ENCODE measurements around the gene FBRS. TPM values are rescaled to one million over a fixed set of nuclear protein-coding genes. Genes with fewer than 3 reads are reported as not detected.

Gene FBRS
- total RNA-seq, 6 experiments from 2014 or later, result 13.0 to 26.2 (median 20.9) TPM

DNA sequence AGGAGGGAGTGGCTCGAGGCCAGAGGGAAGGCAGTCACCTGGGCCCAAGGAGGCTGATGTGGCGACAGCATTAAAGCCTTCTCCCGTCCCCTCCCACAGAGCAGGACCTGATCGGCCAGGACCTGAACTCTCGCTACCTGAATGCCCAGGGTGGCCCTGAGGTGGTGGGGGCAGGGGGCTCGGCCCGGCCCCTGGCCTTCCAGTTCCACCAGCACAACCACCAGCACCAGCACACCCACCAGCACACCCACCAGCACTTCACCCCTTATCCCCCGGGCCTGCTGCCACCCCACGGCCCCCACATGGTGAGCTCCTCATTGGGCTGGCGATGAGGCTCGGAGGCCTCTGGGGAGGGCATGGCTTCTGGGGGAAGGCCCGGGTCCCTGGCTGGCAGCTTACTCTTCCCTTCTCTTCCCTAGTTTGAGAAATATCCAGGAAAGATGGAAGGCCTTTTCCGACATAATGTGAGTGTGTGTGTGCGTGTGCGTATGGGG lies 6.4 kb downstream of the FBRS start:
- Histone ChIP-seq H3K4me3 (no peak overlapping the region), H3K27me3 (no peaks in the 10 kb centered on the region), H3K9me3 (no peaks in the 10 kb centered on the region), H3K27ac (no peak overlapping the region), H3K4me1 (peaks cover 0 to 24% (median 4%) of the 10 kb centered on the region in 4 donors), H3K36me3 (peaks cover 0 to 73% (median 28%) of the 10 kb centered on the region in 4 donors)
- intact Hi-C loops (cut with DNase I), result no loop called here
- WGBS (ENCODE audit: insufficient coverage, low coverage, low lambda C conversion rate, missing lambda C conversion rate), result 80% methylated on average over 1 of the region's 15 CpGs
- TF ChIP-seq POLR2A (IDR thresholded peaks at IDR 0.05), result no peak
- TF ChIP-seq, protein P1, sequence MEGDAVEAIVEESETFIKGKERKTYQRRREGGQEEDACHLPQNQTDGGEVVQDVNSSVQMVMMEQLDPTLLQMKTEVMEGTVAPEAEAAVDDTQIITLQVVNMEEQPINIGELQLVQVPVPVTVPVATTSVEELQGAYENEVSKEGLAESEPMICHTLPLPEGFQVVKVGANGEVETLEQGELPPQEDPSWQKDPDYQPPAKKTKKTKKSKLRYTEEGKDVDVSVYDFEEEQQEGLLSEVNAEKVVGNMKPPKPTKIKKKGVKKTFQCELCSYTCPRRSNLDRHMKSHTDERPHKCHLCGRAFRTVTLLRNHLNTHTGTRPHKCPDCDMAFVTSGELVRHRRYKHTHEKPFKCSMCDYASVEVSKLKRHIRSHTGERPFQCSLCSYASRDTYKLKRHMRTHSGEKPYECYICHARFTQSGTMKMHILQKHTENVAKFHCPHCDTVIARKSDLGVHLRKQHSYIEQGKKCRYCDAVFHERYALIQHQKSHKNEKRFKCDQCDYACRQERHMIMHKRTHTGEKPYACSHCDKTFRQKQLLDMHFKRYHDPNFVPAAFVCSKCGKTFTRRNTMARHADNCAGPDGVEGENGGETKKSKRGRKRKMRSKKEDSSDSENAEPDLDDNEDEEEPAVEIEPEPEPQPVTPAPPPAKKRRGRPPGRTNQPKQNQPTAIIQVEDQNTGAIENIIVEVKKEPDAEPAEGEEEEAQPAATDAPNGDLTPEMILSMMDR (IDR thresholded peaks at IDR 0.05), result no peak
- DNase-seq, result no peak
- no peak for ATAC-seq

- TF ChIP-seq POLR2A (IDR thresholded peaks at IDR 0.05), result no peak
- TF ChIP-seq, protein P1 (IDR thresholded peaks at IDR 0.05), result no peak
- Histone ChIP-seq H3K4me1 (peaks cover 0 to 21% (median 2%) of the 10 kb centered on the region in 4 donors), H3K27ac (no peak overlapping the region), H3K36me3 (peaks cover 0 to 78% (median 28%) of the 10 kb centered on the region in 4 donors), H3K9me3 (no peaks in the 10 kb centered on the region), H3K27me3 (no peaks in the 10 kb centered on the region), H3K4me3 (no peak overlapping the region)
- DNase-seq (no peak), ATAC-seq (no peak)
- intact Hi-C loops (cut with DNase I), result no loop called here
- 72% methylated on average over 6 of the region's 22 CpGs for WGBS (ENCODE audit: insufficient coverage, low coverage, low lambda C conversion rate, missing lambda C conversion rate)
Measured at GRCh38 chr16:30665155-30665829, 7.1 kb downstream of the FBRS start.

GRCh38 chr16:30665830-30666190 lies 7.6 kb downstream of the FBRS start:
- no peak for DNase-seq
- 74% methylated on average over 4 of the region's 4 CpGs for WGBS (ENCODE audit: insufficient coverage, low coverage, low lambda C conversion rate, missing lambda C conversion rate)
- Histone ChIP-seq H3K4me1 (peaks cover 0 to 16% (median 0%) of the 10 kb centered on the region in 4 donors), H3K27ac (no peak overlapping the region), H3K4me3 (no peak overlapping the region), H3K9me3 (no peaks in the 10 kb centered on the region), H3K27me3 (no peaks in the 10 kb centered on the region), H3K36me3 (peaks cover 0 to 79% (median 28%) of the 10 kb centered on the region in 4 donors)
- intact Hi-C loops (cut with DNase I), result no loop called here
- ATAC-seq, result no peak
- no peak for TF ChIP-seq POLR2A (IDR thresholded peaks at IDR 0.05)
- TF ChIP-seq, protein P1 (IDR thresholded peaks at IDR 0.05), result no peak

DNA sequence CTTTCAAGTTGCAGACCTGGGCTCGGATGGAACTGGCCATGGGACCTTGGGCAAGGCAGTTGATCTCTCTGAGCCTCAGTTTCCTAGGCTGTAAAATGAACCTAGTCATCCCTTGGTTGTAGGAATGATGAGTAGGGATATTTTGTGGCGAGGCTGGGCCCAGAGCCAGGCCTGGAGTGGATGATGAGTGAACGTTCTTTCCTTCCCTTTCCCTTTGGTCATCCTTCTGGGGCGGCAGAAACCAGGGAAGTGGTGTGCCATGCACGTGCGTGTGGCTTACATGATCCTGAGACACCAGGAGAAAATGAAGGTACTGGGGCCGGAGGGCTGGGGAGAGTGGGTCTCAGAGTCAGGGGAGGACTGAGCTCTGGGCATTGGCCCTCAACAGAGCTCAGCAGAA lies 8.4 kb downstream of the FBRS start:
- Histone ChIP-seq H3K27me3 (no peaks in the 10 kb centered on the region), H3K9me3 (no peaks in the 10 kb centered on the region), H3K27ac (no peak overlapping the region), H3K4me1 (peaks cover 0 to 8% (median 0%) of the 10 kb centered on the region in 4 donors), H3K4me3 (no peak overlapping the region), H3K36me3 (peaks cover 0 to 73% (median 28%) of the 10 kb centered on the region in 4 donors)
- WGBS (ENCODE audit: insufficient coverage, low coverage, low lambda C conversion rate, missing lambda C conversion rate), result 66% methylated on average over 4 of the region's 7 CpGs
- DNase-seq, result no peak
- TF ChIP-seq, protein P1 (IDR thresholded peaks at IDR 0.05), result no peak
- no peak for TF ChIP-seq POLR2A (IDR thresholded peaks at IDR 0.05)
- ATAC-seq, result no peak
- intact Hi-C loops (cut with DNase I), result no loop called here

All from right lobe of liver (tissue), 6 donors.